HG03575 (cell line): ENCODE measurements around the gene FAM199X.
"Not testable (repeated sequence)": the region's sequence is repeated elsewhere in the genome, so short reads cannot be mapped to it uniquely, and the experiment has no call there.

Source experiments
- ATAC-seq: cut with Tn5 transposase; IDR thresholded peaks from one replicate; pipeline ENCODE4 v1.9.1; 2021; ENCODE audit not compliant: unreplicated experiment, insufficient number of reproducible peaks, low FRiP score; ENCODE audit errors: extremely low read depth

The FAM199X gene

DNA sequence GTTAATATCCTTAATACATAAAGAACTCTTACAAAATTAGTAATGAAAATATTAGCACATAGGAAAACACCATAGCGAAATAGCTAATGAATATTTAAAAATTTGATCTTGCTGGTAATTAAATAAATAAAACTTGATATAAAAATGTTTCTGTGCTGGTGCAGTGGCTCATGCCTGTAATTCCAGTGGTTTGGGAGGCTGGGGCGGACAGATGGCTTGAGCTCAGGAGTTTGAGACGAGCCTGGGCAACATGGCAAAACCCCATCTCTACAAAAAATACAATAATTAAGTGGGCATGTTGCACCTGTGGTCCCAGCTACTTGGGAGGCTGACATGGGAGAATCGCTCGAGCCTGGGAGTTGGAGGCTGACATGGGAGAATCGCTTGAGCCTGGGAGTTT lies 7.6 kb downstream of the FAM199X start:
- no peak for ATAC-seq

- no peak for ATAC-seq
Observed at GRCh38 chrX:104183685-104184084, 17.4 kb downstream of the FAM199X start.

DNA sequence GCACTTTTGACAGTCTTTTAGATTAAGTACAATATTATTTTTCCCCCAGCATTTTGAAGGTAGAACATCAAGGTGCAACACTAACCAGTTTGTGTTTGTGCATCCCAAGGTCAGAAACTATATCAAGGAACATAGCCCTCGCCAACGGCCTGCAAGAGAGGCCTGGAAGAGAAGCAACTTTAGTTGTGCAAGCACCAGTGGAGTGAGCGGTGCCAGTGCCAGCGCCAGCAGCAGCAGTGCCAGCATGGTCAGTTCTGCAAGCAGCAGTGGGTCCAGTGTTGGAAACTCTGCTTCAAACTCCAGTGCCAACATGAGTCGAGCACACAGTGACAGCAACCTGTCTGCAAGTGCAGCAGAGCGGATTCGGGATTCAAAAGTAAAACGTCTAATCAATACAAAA lies 21.7 kb downstream of the FAM199X start:
- no peak for ATAC-seq

GRCh38 chrX:104189837-104190236 lies 23.6 kb downstream of the FAM199X start:
- ATAC-seq = no peak

DNA sequence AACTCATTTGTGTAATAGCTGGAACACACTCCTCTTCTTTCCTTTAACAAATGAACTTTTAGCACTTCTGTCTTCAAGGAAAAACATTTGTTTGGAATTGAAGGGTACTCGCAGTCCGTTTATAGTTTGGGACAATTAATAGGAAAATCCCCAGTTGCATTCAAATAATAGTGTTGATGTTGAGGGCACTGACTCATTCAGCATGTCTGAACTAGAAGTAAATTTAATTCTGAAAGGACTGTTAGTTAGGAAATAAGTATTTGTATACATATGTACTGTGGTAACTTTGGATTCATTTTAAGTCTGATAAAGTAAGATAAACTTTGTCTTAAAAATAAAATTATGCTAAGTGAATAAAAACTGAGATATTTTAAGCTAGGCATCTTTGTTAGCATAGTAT lies 27.2 kb downstream of the FAM199X start:
- ATAC-seq = no peak

- ATAC-seq = no peak
Observed at GRCh38 chrX:104195013-104195412, 28.8 kb downstream of the FAM199X start.

DNA sequence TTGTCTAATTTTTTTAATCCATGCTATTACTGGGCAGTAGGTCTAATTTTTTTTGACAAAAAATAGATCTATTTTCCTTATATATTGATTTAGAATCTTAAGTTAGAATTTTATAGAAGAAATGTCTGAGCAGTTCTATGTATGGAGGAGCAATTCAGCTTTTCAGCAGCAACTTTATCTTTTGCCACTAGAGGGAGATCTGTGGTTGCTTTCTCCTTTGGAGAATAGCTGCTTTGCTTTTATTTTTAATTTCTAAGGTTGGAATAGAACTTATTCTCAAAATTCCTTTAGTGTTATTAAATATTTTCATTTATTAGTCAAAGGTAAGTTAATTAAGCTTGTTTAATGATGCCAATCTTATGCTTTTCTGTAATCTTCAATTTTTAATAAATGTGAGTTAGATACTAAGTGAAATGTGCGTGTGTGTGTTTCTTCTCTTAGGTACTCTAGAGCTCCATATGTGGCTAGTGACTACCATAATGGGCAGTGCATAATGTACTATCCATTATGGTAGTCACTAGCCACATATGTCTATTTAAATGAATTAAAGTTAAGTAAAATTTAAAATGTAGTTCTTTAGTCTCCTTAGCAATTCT lies 29.3 kb downstream of the FAM199X start:
- no peak for ATAC-seq

DNA sequence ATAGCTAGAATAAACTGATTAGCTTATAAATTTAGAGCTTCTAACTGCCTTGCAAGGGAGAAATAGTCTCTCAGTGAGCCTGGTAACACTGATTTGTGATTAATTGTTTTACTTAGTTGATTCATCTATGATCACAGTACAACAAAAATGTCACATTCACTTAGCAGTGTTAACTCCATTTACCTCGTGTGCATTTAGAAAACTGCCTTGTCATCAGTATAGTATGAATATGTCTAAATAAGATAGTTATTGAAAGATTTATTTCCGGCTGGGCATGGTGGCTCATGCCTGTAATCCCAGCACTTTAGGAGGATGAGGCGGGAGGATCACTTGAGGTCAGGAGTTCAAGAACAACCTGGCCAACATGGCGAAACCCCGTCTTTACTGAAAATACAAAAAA lies 39.3 kb downstream of the FAM199X start:
- no peak for ATAC-seq

- ATAC-seq = no peak
Observed at GRCh38 chrX:104211187-104211586, 44.9 kb downstream of the FAM199X start.

- not testable (repeated sequence) for ATAC-seq
Observed at GRCh38 chrX:104230060-104230459, 63.8 kb downstream of the FAM199X start.
